Tibial artery (tissue), 4 donors: Measurements from ENCODE around the gene RAE1.
"Not testable (repeated sequence)": the region's sequence is repeated elsewhere in the genome, so short reads cannot be mapped to it uniquely, and the experiment has no call there.

Experiments used
- DNase-seq, 2 donors: peaks; one replicate each; pipeline ENCODE4 v3.0.0-alpha.2; 2019
- H3K27ac ChIP-seq, 2 donors: fragments of 200-600 bp; sonication (generic) in 1 of 2; 1 replicate in 1 of 2; 2 replicates in 1 of 2; pipeline ENCODE4 v1.5.1; 2018 to 2019; ENCODE audit warnings: mild to moderate bottlenecking in 1 of 2
- H3K27me3 ChIP-seq, 2 donors: fragments of 200-600 bp; sonication (generic) in 1 of 2; one replicate each; pipeline versions ENCODE4 v1.5.1 to v1.6.0; 2016 to 2019
- H3K36me3 ChIP-seq, 3 donors: fragments of 200-600 bp; sonication (generic) in 2 of 3; one replicate each; pipeline ENCODE4 v1.5.1; 2016 to 2019; ENCODE audit warnings: mild to moderate bottlenecking in 2 of 3
- H3K4me1 ChIP-seq, 4 donors: fragments of 200-600 bp; sonication (generic) in 2 of 4; 1 replicate in 3 of 4; 2 replicates in 1 of 4; pipeline ENCODE4 v1.5.1; 2016 to 2019
- H3K4me3 ChIP-seq, 2 donors: fragments of 200-600 bp; sonication (generic) in 1 of 2; 1 replicate in 1 of 2; 2 replicates in 1 of 2; pipeline ENCODE4 v1.5.1; 2018 to 2019; ENCODE audit warnings: mild to moderate bottlenecking in 2 of 2
- H3K9me3 ChIP-seq, 3 donors: fragments of 200-600 bp; sonication (generic) in 1 of 3; one replicate each; pipeline ENCODE4 v1.5.1; 2016 to 2019
- CTCF ChIP-seq, 2 experiments: fragments of 200-600 bp in 1 of 2; fragments of 450-650 bp in 1 of 2; IDR thresholded peaks; one replicate each; pipeline ENCODE4 v1.5.1; 2017 to 2019; ENCODE audit warnings: antibody characterized with exemption in 2 of 2, mild to moderate bottlenecking in 1 of 2, moderate library complexity in 1 of 2
- intact Hi-C: fragments of 100-400 bp; cut with DNase I; formaldehyde crosslinking; loops from one replicate; pipeline ENCODE4 v1.15.0; 2023; ENCODE audit warnings: low total_unique reads

Gene RAE1

GRCh38 chr20:57350081-57350710 is 859 bp upstream of the RAE1 start:
- intact Hi-C loops = no loop called here
- Histone ChIP-seq H3K36me3 (peaks cover 0 to 19% (median 10%) of the 10 kb centered on the region in 3 donors), H3K4me3 (peak overlapping the region in 1 of 2 donors; percentile 90), H3K27me3 (peaks cover 0 to 4% of the 10 kb centered on the region in 2 donors), H3K4me1 (peaks cover 0 to 18% (median 10%) of the 10 kb centered on the region in 4 donors), H3K9me3 (no peaks in the 10 kb centered on the region), H3K27ac (peak overlapping the region; percentile 9 to 90)
- DNase-seq = no peak
- TF ChIP-seq CTCF (IDR thresholded peaks at IDR 0.05) = no peak

DNA sequence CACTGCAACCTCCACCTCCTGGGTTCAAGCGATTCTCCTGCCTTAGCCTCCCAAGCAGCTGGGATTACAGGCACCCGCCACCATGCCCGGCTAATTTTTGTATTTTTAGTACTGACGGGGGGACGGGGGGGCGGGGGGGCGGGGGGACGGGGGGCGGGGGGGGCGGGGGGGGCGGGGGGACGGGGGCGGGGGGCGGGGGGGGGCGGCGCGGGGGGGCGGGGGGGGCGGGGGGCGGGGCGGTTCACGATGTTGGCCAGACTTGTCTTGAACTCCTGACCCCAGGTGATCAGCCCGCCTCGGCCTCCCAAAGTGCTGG is 371 bp upstream of the RAE1 start:
- Histone ChIP-seq H3K36me3 (peaks cover 0 to 24% (median 13%) of the 10 kb centered on the region in 3 donors), H3K27ac (peak overlapping the region; percentile 90), H3K4me1 (peaks cover 0 to 18% (median 10%) of the 10 kb centered on the region in 4 donors), H3K4me3 (peak overlapping the region; percentile 84 to 90)
- H3K27me3 ChIP-seq, intact Hi-C loops, H3K9me3 ChIP-seq, DNase-seq: not testable (repeated sequence)

- no peak for TF ChIP-seq CTCF (IDR thresholded peaks at IDR 0.05)
- peaks cover 0 to 27% (median 13%) of the 10 kb centered on the region in 3 donors for H3K36me3 ChIP-seq
- intact Hi-C loops = no loop called here
- H3K9me3 ChIP-seq = no peaks in the 10 kb centered on the region
- no peak for DNase-seq
- H3K27me3 ChIP-seq = peaks cover 0 to 4% of the 10 kb centered on the region in 2 donors
- no peak overlapping the region for H3K27ac ChIP-seq
- H3K4me1 ChIP-seq = peaks cover 0 to 18% (median 10%) of the 10 kb centered on the region in 4 donors
- H3K4me3 ChIP-seq = peak overlapping the region in 1 of 2 donors; percentile 90
Observed at GRCh38 chr20:57352305-57352704, 1.2 kb downstream of the RAE1 start.

DNA sequence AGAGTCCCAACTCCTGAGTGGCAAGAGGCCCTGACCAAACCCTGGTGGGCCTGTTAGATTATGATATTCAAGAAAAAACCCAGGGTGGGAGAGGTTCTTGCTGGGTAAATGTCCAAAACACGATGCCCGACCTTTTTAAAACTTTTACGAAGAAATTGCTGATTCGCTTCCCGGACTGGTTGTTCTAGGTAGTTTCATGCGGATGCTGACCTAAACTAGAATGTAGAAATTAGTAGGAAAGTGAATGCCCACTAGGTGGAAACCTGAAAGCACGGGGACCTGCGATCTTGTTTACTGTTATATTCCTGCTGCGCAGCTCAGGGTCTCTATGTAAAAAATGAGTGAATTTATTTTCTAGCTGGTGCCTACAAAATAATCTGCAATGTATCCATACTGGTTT is 2.3 kb downstream of the RAE1 start:
- intact Hi-C loops = no loop called here
- H3K27ac ChIP-seq = no peak overlapping the region
- no peak overlapping the region for H3K4me3 ChIP-seq
- H3K36me3 ChIP-seq = peaks cover 0 to 27% (median 13%) of the 10 kb centered on the region in 3 donors
- no peaks in the 10 kb centered on the region for H3K9me3 ChIP-seq
- peaks cover 0 to 18% (median 10%) of the 10 kb centered on the region in 4 donors for H3K4me1 ChIP-seq
- DNase-seq = no peak
- no peak for TF ChIP-seq CTCF (IDR thresholded peaks at IDR 0.05)
- no peaks in the 10 kb centered on the region for H3K27me3 ChIP-seq

DNA sequence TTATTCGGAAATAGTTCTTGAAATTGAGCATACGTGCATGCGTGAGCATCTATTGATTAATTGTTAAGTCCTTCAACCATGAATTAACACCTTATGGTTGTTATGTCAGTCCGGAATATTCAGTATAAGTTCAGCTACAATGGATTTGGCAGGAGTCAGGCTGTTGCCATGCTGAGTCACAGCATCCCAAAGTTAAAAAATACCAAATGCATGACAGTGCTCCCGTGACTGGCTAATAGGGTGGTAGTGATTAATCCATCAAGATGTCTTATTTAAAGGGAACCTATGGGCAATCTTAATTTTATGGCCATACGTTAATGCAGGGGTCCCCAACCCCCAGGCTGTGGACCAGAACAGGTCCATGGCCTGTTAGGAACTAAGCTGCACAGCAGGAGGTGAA is 10.5 kb downstream of the RAE1 start:
- H3K27ac ChIP-seq = no peak overlapping the region
- H3K4me3 ChIP-seq = no peak overlapping the region
- peaks cover 27 to 50% (median 43%) of the 10 kb centered on the region in 3 donors for H3K36me3 ChIP-seq
- H3K4me1 ChIP-seq = no peaks in the 10 kb centered on the region
- no peak for DNase-seq
- no peaks in the 10 kb centered on the region for H3K9me3 ChIP-seq
- no peaks in the 10 kb centered on the region for H3K27me3 ChIP-seq
- no peak for TF ChIP-seq CTCF (IDR thresholded peaks at IDR 0.05)
- intact Hi-C loops = no loop called here

- DNase-seq = no peak
- Histone ChIP-seq H3K9me3 (no peaks in the 10 kb centered on the region), H3K4me3 (no peak overlapping the region), H3K27me3 (no peaks in the 10 kb centered on the region), H3K27ac (no peak overlapping the region), H3K36me3 (peaks cover 56 to 79% (median 72%) of the 10 kb centered on the region in 3 donors), H3K4me1 (no peaks in the 10 kb centered on the region)
- intact Hi-C loops = no loop called here
- no peak for TF ChIP-seq CTCF (IDR thresholded peaks at IDR 0.05)
Observed at GRCh38 chr20:57364451-57364850, 13.4 kb downstream of the RAE1 start.
